ENCODE measurements around the gene HOXB9. TPM values are rescaled to one million over a fixed set of nuclear protein-coding genes. Genes with fewer than 3 reads are reported as not detected.

The HOXB9 gene
- total RNA-seq, 1 donor from 2014 or later: not detected

GRCh38 chr17:48644910-48645557, 18.9 kb upstream of the HOXB9 start:
- H3K4me3 ChIP-seq: no peak overlapping the region
- H3K27ac ChIP-seq: no peak overlapping the region
- H3K9me3 ChIP-seq: no peaks in the 10 kb centered on the region
- H3K36me3 ChIP-seq: no peaks in the 10 kb centered on the region
- peaks cover 27% of the 10 kb centered on the region for H3K27me3 ChIP-seq
- DNase-seq (ENCODE audit: low spot score in 2 of 2): no peak
- peaks cover 2 to 3% of the 10 kb centered on the region in 2 donors for H3K4me1 ChIP-seq
- intact Hi-C loops (cut with DNase I): no loop called here
- TF ChIP-seq CTCF (IDR thresholded peaks at IDR 0.05): no peak

GRCh38 chr17:48644159-48644558, 18.0 kb upstream of the HOXB9 start:
- H3K4me1 ChIP-seq: peaks cover 2 to 3% of the 10 kb centered on the region in 2 donors
- no peaks in the 10 kb centered on the region for H3K36me3 ChIP-seq
- no peak for TF ChIP-seq CTCF (IDR thresholded peaks at IDR 0.05)
- no peaks in the 10 kb centered on the region for H3K9me3 ChIP-seq
- intact Hi-C loops (cut with DNase I): no loop called here
- H3K4me3 ChIP-seq: no peak overlapping the region
- DNase-seq (ENCODE audit: low spot score in 2 of 2): no peak
- H3K27me3 ChIP-seq: peaks cover 27% of the 10 kb centered on the region
- H3K27ac ChIP-seq: no peak overlapping the region

DNA sequence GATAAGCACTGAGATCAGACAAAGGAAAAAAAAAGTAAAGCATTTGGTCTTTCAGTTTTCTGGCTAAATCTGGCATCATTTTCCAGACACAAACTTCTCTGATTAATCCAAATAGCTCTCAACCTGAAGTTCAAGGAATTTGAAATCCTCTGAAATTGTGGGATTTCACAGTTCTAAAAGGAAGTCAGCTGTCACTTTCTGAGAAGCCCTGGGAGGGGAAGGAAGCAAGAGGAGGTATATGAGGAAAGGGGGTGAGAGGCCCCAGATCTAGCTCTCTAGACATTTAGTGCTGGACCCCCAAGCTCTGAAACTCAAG, 17.5 kb upstream of the HOXB9 start:
- Histone ChIP-seq H3K4me1 (peaks cover 2 to 3% of the 10 kb centered on the region in 2 donors), H3K27me3 (peaks cover 27% of the 10 kb centered on the region), H3K27ac (no peak overlapping the region), H3K36me3 (no peaks in the 10 kb centered on the region), H3K4me3 (no peak overlapping the region), H3K9me3 (no peaks in the 10 kb centered on the region)
- no peak for TF ChIP-seq CTCF (IDR thresholded peaks at IDR 0.05)
- DNase-seq (ENCODE audit: low spot score in 2 of 2): no peak
- intact Hi-C loops (cut with DNase I): no loop called here

DNA sequence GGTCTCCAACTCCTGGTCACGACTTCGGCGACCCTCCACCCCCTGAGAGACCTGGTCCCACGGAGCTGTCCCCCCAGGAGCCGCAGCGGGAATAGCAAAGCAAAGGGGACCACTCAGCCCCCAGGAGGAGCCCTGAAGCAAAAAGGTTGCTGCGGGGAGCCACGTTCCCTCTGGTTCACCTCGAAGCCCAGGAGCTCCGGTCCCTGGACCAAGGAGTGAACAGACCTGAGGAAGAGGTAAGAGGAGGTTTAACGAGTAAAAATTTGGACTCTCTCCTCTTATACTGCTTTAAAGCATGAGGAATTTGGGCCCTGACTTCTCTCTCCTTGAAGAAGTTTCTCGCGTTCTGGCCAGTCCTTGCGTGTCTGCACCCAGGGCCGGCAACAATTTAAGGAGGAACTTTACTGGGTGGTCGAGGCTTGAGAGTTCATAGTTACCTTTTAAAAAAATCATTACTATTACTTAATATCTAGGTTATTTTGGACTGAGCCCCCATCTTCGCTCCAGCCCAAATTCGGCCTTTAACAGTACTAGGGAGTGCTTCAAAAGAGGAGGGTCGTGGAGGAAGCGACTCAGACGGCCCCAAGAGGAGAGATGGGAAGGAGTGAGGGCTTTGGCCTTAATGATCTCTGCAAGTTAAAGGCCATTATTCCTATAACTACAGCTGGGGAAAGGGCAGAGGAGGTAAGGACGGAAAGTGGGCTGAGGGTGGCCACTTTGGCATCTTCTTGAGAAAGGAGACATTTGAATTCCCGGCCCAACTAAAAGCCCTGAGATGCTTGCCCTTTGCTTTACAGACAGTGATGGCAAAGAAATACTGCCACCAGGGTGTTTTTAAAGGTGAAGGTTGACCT, 16.9 kb upstream of the HOXB9 start:
- intact Hi-C loops (cut with DNase I): no loop called here
- no peak for TF ChIP-seq CTCF (IDR thresholded peaks at IDR 0.05)
- DNase-seq (ENCODE audit: low spot score in 2 of 2): no peak
- Histone ChIP-seq H3K4me1 (peaks cover 2 to 3% of the 10 kb centered on the region in 2 donors), H3K36me3 (no peaks in the 10 kb centered on the region), H3K9me3 (no peaks in the 10 kb centered on the region), H3K27me3 (peaks cover 27% of the 10 kb centered on the region), H3K4me3 (no peak overlapping the region), H3K27ac (no peak overlapping the region)

GRCh38 chr17:48642059-48642842, 16.1 kb upstream of the HOXB9 start:
- H3K27me3 ChIP-seq: peaks cover 27% of the 10 kb centered on the region
- no peak overlapping the region for H3K4me3 ChIP-seq

More at GRCh38 chr17:48642059-48642842, 16.1 kb upstream of the HOXB9 start:
- Histone ChIP-seq H3K36me3 (no peaks in the 10 kb centered on the region), H3K9me3 (no peaks in the 10 kb centered on the region), H3K27ac (no peak overlapping the region), H3K4me1 (peaks cover 2 to 3% of the 10 kb centered on the region in 2 donors)
- intact Hi-C loops (cut with DNase I): no loop called here
- TF ChIP-seq CTCF (IDR thresholded peaks at IDR 0.05): no peak
- no peak for DNase-seq (ENCODE audit: low spot score in 2 of 2)

All from ascending aorta (tissue), 2 donors.